Osteocyte (in vitro differentiated cells): Measurements from ENCODE around the gene ADCY3. TPM values are rescaled to one million over a fixed set of nuclear protein-coding genes. Genes with fewer than 3 reads are reported as not detected.

Experiments used
- DNase-seq: peaks from one replicate; pipeline ENCODE4 v3.0.0; 2021; ENCODE audit warnings: mixed read lengths; ENCODE audit not compliant: unreplicated experiment; ENCODE audit errors: extremely low spot score
- H3K27ac Mint-ChIP-seq: one replicate; pipeline ENCODE4 v1.8.0; 2021; ENCODE audit warnings: mild to moderate bottlenecking, mixed read lengths; ENCODE audit not compliant: unreplicated experiment
- H3K27me3 Mint-ChIP-seq: one replicate; pipeline ENCODE4 v1.8.0; 2021; ENCODE audit warnings: mixed read lengths; ENCODE audit not compliant: unreplicated experiment
- H3K36me3 Mint-ChIP-seq: one replicate; pipeline ENCODE4 v1.8.0; 2021; ENCODE audit warnings: mixed read lengths; ENCODE audit not compliant: unreplicated experiment
- H3K4me1 Mint-ChIP-seq: one replicate; pipeline ENCODE4 v1.8.0; 2021; ENCODE audit warnings: mixed read lengths; ENCODE audit not compliant: unreplicated experiment
- H3K4me3 Mint-ChIP-seq: one replicate; pipeline ENCODE4 v1.8.0; 2021; ENCODE audit warnings: mild to moderate bottlenecking, moderate library complexity, mixed read lengths; ENCODE audit not compliant: unreplicated experiment
- H3K9me3 Mint-ChIP-seq: one replicate; pipeline ENCODE4 v1.8.0; 2021; ENCODE audit warnings: mixed read lengths; ENCODE audit not compliant: unreplicated experiment
- total RNA-seq: library from RNA; stranded (reverse); gene quantifications from 2 replicates; pipeline ENCODE4 v1.2.1, GENCODE V29; 2021
- TF ChIP-seq, protein P1 (sequence below): fragments of 200-600 bp; sonication (generic); IDR thresholded peaks from 2 replicates; pipeline ENCODE4 v1.5.0; 2021; ENCODE audit warnings: antibody characterized with exemption, mild to moderate bottlenecking, moderate library complexity

ADCY3 gene
- total RNA-seq, 1 donor from 2014 or later: 99.9 TPM

DNA sequence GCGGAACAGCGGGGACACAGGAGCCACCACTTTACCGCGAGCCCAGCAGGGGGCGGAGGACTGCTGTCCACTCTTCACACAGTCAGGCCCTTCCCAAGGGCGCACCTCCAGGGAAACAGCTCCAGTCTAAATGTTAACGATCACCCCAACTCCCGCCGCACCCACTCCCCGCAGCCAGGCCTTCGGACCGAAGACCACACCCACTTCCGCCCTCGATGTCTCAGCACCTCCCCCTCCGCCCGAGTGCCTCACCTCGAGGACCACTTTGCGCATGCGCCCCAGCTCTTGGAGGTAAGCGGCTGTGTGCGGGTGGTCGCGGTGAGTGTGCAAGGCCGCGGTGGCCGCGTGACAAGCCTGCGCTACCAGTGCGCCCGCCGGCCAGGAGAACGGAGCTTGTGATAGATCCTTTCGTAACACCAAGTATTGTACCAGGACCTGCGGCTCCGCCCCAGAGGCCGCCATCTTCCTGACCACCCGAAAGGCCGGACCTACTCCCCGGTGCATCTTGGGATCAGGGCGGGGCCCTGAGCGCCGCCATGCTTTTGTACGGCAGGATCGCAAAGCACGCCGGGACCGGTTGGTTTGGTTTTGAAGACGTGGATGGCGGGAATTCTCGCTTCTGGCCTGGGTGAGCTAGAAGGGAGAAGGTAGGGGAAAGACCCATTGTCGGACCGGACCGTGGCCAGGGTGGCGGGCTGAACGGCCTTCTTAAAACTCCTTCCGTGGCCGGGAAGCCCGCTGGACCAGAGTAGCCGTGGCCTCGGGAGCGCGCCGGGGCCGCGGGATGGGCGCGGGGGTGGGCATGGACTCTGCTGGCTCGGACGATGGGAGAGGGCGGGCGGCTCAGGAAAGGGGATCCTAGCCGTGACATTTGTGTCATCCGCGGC, 126.9 kb downstream of the ADCY3 start, which contains the start of the genes CENPO and PTRHD1:
Gene CENPO (plus strand): TSS at position 552 of the 887 bp plus-strand sequence. CDS start 495 bp downstream, outside the sequence.
Gene PTRHD1 (minus strand): TSS at position 518 of the 887 bp plus-strand sequence. CDS start 14 bp downstream, at position 504.
- peak; percentile 98 for DNase-seq
- Mint-ChIP-seq H3K36me3 (peaks cover 10% of the 10 kb centered on the region), H3K9me3 (no peaks in the 10 kb centered on the region), H3K27ac (peak within 1 kb of the TSS; percentile 100), H3K27me3 (no peaks in the 10 kb centered on the region), H3K4me3 (peak within 1 kb of the TSS; percentile 96), H3K4me1 (peaks cover 25% of the 10 kb centered on the region)
- TF ChIP-seq, protein P1, sequence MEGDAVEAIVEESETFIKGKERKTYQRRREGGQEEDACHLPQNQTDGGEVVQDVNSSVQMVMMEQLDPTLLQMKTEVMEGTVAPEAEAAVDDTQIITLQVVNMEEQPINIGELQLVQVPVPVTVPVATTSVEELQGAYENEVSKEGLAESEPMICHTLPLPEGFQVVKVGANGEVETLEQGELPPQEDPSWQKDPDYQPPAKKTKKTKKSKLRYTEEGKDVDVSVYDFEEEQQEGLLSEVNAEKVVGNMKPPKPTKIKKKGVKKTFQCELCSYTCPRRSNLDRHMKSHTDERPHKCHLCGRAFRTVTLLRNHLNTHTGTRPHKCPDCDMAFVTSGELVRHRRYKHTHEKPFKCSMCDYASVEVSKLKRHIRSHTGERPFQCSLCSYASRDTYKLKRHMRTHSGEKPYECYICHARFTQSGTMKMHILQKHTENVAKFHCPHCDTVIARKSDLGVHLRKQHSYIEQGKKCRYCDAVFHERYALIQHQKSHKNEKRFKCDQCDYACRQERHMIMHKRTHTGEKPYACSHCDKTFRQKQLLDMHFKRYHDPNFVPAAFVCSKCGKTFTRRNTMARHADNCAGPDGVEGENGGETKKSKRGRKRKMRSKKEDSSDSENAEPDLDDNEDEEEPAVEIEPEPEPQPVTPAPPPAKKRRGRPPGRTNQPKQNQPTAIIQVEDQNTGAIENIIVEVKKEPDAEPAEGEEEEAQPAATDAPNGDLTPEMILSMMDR: peak; percentile 58

DNA sequence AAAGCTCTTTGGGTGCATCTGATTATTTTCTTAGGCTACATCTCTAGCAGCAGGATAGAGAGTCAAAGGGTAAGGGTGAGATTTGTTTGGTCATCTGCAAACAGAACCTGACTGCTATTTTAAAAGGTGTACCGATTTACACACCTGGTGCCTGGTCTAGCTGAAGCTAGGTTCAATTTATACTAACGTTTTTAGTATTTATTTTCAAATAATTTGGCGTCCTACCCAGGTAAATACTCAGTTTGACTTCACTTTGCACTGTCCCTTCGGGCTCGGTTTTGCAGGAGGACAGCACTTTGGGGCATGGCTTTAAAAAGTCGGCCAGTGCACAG, 127.5 kb downstream of the ADCY3 start:
- TF ChIP-seq, protein P1: no peak
- H3K36me3 Mint-ChIP-seq: peaks cover 8% of the 10 kb centered on the region
- H3K4me3 Mint-ChIP-seq: peak overlapping the region; percentile 96
- H3K27ac Mint-ChIP-seq: peak overlapping the region; percentile 100
- no peak for DNase-seq
- H3K4me1 Mint-ChIP-seq: peaks cover 27% of the 10 kb centered on the region
- no peaks in the 10 kb centered on the region for H3K9me3 Mint-ChIP-seq
- no peaks in the 10 kb centered on the region for H3K27me3 Mint-ChIP-seq

DNA sequence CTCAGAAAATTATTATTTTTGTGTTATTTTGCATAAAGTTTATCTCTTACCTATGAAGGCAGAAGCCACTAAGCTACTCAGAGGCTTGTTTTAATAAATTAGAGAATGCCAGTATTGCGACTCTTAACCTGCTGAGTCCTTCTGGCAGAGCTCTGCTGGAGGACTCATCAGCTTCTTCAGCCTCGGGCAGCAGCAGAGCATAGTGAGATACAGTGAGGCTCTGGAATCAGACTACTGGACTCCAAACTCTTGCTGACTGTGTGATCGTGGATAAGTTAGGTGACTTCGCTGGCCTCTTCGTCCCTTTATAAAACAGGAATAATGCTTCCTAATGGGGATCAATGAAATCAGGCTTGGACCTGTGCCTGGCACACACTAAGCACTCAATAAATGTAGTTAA, 128.6 kb downstream of the ADCY3 start:
- Mint-ChIP-seq H3K27ac (no peak overlapping the region), H3K4me1 (peaks cover 27% of the 10 kb centered on the region), H3K4me3 (no peak overlapping the region)

DNA sequence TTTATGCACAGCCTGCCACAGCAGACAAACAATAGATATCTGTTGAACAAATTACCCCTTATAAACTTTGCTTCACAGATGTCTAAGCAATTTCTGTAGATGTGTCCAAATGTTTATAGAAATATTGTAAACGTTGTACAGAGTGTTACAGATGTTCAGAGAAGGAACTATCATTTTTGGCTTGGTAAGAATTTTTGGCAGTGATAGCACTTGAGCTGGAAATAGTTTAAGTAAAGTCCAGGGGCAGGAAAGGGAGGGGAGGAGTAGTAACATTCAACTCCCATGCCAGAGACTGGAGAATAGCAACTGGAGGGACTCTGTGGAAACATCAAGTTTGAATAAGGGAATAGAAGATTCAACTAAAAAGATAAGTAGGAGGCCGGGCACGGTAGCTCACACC, 131.2 kb downstream of the ADCY3 start:
- DNase-seq: no peak

More for the DNA sequence above, 128.6 kb downstream of the ADCY3 start:
- TF ChIP-seq, protein P1: no peak
- peak; percentile 40 for DNase-seq
- no peaks in the 10 kb centered on the region for H3K9me3 Mint-ChIP-seq
- H3K27me3 Mint-ChIP-seq: no peaks in the 10 kb centered on the region
- peaks cover 7% of the 10 kb centered on the region for H3K36me3 Mint-ChIP-seq

DNA sequence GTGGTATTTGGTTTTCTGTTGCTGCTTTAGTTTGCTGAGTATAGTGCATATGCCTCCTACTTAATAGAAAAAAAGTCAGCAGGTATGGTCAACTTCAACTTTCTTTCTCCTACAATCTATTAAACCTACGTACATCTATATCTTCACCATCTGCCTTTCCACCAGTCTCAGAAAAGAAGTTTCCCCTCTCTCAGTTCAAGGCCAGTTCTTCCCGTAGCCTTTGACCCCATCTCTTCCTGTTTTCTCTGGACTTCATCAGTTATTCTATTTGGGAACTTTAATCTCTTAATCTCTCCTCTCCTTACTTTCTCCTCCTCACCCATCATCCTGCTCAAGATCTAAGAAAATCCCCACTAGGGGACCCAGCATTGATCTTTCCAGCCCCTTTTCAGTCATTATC, 132.5 kb downstream of the ADCY3 start:
- TF ChIP-seq, protein P1: no peak
- no peak for DNase-seq
- Mint-ChIP-seq H3K36me3 (peaks cover 7% of the 10 kb centered on the region), H3K9me3 (no peaks in the 10 kb centered on the region), H3K4me1 (peaks cover 7% of the 10 kb centered on the region), H3K27me3 (no peaks in the 10 kb centered on the region), H3K27ac (no peak overlapping the region), H3K4me3 (no peak overlapping the region)

More for the DNA sequence above, 131.2 kb downstream of the ADCY3 start:
- TF ChIP-seq, protein P1: no peak
- peaks cover 13% of the 10 kb centered on the region for H3K4me1 Mint-ChIP-seq
- H3K36me3 Mint-ChIP-seq: peaks cover 7% of the 10 kb centered on the region
- H3K4me3 Mint-ChIP-seq: no peak overlapping the region
- H3K27ac Mint-ChIP-seq: no peak overlapping the region
- no peaks in the 10 kb centered on the region for H3K9me3 Mint-ChIP-seq
- no peaks in the 10 kb centered on the region for H3K27me3 Mint-ChIP-seq
